ENCODE results near the gene CHRNB4.

CHRNB4 gene

GRCh38 chr15:78629716-78630065 lies 11.3 kb downstream of the CHRNB4 start:
- Histone ChIP-seq H3K79me2 (ENCODE audit: control insufficient read depth, low read length) (no peaks in the 10 kb centered on the region), H3F3A (ENCODE audit: control insufficient read depth, insufficient read depth) (no peaks in the 10 kb centered on the region), H3K4me2 (ENCODE audit: low read length) (no peak overlapping the region), H3K9me3 (ENCODE audit: control insufficient read depth, insufficient read depth, low read length) (peaks cover 11% of the 10 kb centered on the region), H3K36me3 (ENCODE audit: control insufficient read depth, low read length) (no peaks in the 10 kb centered on the region), H4K20me1 (ENCODE audit: control insufficient read depth, insufficient read depth, low read depth, low read length) (no peaks in the 10 kb centered on the region), H3K27ac (ENCODE audit: low read depth, low read length) (no peak overlapping the region), H3K9me2 (replicated peaks; ENCODE audit: control insufficient read depth, low read length) (no peaks in the 10 kb centered on the region), H3K4me1 (ENCODE audit: control insufficient read depth, low read length) (no peaks in the 10 kb centered on the region), H3K4me3 (ENCODE audit: low read length) (no peak overlapping the region), H3K27me3 (ENCODE audit: control insufficient read depth, low read length) (peaks cover 2% of the 10 kb centered on the region; the same call in 1 of the 2 replicates)
- TF ChIP-seq CTCF (IDR thresholded peaks at IDR 0.05; ENCODE audit: low read depth, low read length, poor library complexity, severe bottlenecking) = no peak
- no peak for TF ChIP-seq EZH2phosphoT487 (IDR thresholded peaks at IDR 0.05; ENCODE audit: borderline replicate concordance, low read length)

- Histone ChIP-seq H3K36me3 (ENCODE audit: control insufficient read depth, low read length) (no peaks in the 10 kb centered on the region), H3K4me2 (ENCODE audit: low read length) (no peak overlapping the region), H3K4me3 (ENCODE audit: low read length) (no peak overlapping the region), H3K9me3 (ENCODE audit: control insufficient read depth, insufficient read depth, low read length) (peaks cover 11% of the 10 kb centered on the region), H3F3A (ENCODE audit: control insufficient read depth, insufficient read depth) (no peaks in the 10 kb centered on the region), H3K27me3 (ENCODE audit: control insufficient read depth, low read length) (peaks cover 2% of the 10 kb centered on the region; the same call in 1 of the 2 replicates), H3K9me2 (replicated peaks; ENCODE audit: control insufficient read depth, low read length) (no peaks in the 10 kb centered on the region), H3K79me2 (ENCODE audit: control insufficient read depth, low read length) (no peaks in the 10 kb centered on the region), H3K27ac (ENCODE audit: low read depth, low read length) (no peak overlapping the region), H4K20me1 (ENCODE audit: control insufficient read depth, insufficient read depth, low read depth, low read length) (no peaks in the 10 kb centered on the region), H3K4me1 (ENCODE audit: control insufficient read depth, low read length) (no peaks in the 10 kb centered on the region)
- TF ChIP-seq EZH2phosphoT487 (IDR thresholded peaks at IDR 0.05; ENCODE audit: borderline replicate concordance, low read length) = no peak
- no peak for TF ChIP-seq CTCF (IDR thresholded peaks at IDR 0.05; ENCODE audit: low read depth, low read length, poor library complexity, severe bottlenecking)
Observed at GRCh38 chr15:78629031-78629715, 11.8 kb downstream of the CHRNB4 start.

- Histone ChIP-seq H3K79me2 (ENCODE audit: control insufficient read depth, low read length) (no peaks in the 10 kb centered on the region), H3K4me2 (ENCODE audit: low read length) (no peak overlapping the region), H3K36me3 (ENCODE audit: control insufficient read depth, low read length) (no peaks in the 10 kb centered on the region), H3K4me1 (ENCODE audit: control insufficient read depth, low read length) (no peaks in the 10 kb centered on the region), H3K27me3 (ENCODE audit: control insufficient read depth, low read length) (peaks cover 2% of the 10 kb centered on the region; the same call in 1 of the 2 replicates), H3K9me2 (replicated peaks; ENCODE audit: control insufficient read depth, low read length) (no peaks in the 10 kb centered on the region), H4K20me1 (ENCODE audit: control insufficient read depth, insufficient read depth, low read depth, low read length) (no peaks in the 10 kb centered on the region), H3K4me3 (ENCODE audit: low read length) (no peak overlapping the region), H3K27ac (ENCODE audit: low read depth, low read length) (no peak overlapping the region), H3F3A (ENCODE audit: control insufficient read depth, insufficient read depth) (no peaks in the 10 kb centered on the region), H3K9me3 (ENCODE audit: control insufficient read depth, insufficient read depth, low read length) (peaks cover 5% of the 10 kb centered on the region; the same call in 1 of the 2 replicates)
- no peak for TF ChIP-seq CTCF (IDR thresholded peaks at IDR 0.05; ENCODE audit: low read depth, low read length, poor library complexity, severe bottlenecking)
- no peak for TF ChIP-seq EZH2phosphoT487 (IDR thresholded peaks at IDR 0.05; ENCODE audit: borderline replicate concordance, low read length)
Observed at GRCh38 chr15:78628227-78628626, 12.8 kb downstream of the CHRNB4 start.
